MM.1S (cell line): Measurements from ENCODE around the gene MYRF.

Source experiments
- CTCF ChIP-seq: fragments of 300-600 bp; sonication (generic); IDR thresholded peaks from 2 replicates; pipeline ENCODE4 v1.5.1; 2016; ENCODE audit warnings: antibody characterized with exemption, low read length, mixed read lengths
- EZH2phosphoT487 ChIP-seq: fragments of 300-600 bp; sonication (generic); IDR thresholded peaks from 2 replicates; pipeline ENCODE4 v1.6.1; 2018; ENCODE audit warnings: antibody characterized with exemption, low read length

GRCh38 chr11:61711498-61711897 lies 40.9 kb upstream of the MYRF start:
- no peak for TF ChIP-seq EZH2phosphoT487
- no peak for TF ChIP-seq CTCF
